Fibroblast of villous mesenchyme (primary cell): ENCODE measurements around the gene CBR1. TPM values are rescaled to one million over a fixed set of nuclear protein-coding genes. Genes with fewer than 3 reads are reported as not detected.

ENCODE experiments used
- DNase-seq: peaks from one replicate; pipeline ENCODE4 v3.0.0-alpha.2; 2010; ENCODE audit warnings: low read depth
- H3K4me3 ChIP-seq: 2 replicates; pipeline ENCODE4 v1.5.1; 2011; ENCODE audit warnings: low read depth, mild to moderate bottlenecking, low read length
- total RNA-seq: library from RNA; depleted of rRNA; stranded (reverse); fragments of >200 nt; gene quantifications from 2 replicates; pipeline ENCODE4 v1.2.3, GENCODE V29; 2012
- TF ChIP-seq, protein P1 (sequence below): IDR thresholded peaks from 2 replicates; pipeline ENCODE4 v1.5.1; 2012; ENCODE audit warnings: low read depth, mild to moderate bottlenecking, low read length; ENCODE audit not compliant: insufficient read depth

CBR1 gene
- total RNA-seq, 1 donor: 80.7 TPM

DNA sequence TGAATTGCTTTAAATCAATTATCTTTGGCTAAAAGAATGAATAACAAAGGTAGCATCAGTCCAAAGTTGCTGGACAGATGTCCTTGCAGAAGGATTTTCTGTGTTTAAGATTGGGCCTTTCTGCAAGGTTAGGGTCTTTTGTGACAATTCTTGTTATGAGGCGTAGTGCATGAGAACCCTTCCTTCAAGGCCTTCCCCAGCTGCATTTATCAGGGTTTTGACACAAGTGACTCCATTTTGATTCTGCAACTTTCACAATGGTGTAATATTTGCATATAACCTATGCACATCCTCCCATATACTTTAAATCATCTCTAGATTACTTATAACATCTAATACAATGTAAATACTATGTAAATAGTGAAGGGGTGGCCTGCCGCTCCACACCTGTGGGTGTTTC lies 8.4 kb upstream of the CBR1 start:
- no peak for DNase-seq
- TF ChIP-seq, protein P1, sequence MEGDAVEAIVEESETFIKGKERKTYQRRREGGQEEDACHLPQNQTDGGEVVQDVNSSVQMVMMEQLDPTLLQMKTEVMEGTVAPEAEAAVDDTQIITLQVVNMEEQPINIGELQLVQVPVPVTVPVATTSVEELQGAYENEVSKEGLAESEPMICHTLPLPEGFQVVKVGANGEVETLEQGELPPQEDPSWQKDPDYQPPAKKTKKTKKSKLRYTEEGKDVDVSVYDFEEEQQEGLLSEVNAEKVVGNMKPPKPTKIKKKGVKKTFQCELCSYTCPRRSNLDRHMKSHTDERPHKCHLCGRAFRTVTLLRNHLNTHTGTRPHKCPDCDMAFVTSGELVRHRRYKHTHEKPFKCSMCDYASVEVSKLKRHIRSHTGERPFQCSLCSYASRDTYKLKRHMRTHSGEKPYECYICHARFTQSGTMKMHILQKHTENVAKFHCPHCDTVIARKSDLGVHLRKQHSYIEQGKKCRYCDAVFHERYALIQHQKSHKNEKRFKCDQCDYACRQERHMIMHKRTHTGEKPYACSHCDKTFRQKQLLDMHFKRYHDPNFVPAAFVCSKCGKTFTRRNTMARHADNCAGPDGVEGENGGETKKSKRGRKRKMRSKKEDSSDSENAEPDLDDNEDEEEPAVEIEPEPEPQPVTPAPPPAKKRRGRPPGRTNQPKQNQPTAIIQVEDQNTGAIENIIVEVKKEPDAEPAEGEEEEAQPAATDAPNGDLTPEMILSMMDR: no peak
- H3K4me3 ChIP-seq: no peak overlapping the region

GRCh38 chr21:36063375-36064084 lies 6.3 kb upstream of the CBR1 start:
- TF ChIP-seq, protein P1: no peak
- no peak overlapping the region for H3K4me3 ChIP-seq
- DNase-seq: no peak

DNA sequence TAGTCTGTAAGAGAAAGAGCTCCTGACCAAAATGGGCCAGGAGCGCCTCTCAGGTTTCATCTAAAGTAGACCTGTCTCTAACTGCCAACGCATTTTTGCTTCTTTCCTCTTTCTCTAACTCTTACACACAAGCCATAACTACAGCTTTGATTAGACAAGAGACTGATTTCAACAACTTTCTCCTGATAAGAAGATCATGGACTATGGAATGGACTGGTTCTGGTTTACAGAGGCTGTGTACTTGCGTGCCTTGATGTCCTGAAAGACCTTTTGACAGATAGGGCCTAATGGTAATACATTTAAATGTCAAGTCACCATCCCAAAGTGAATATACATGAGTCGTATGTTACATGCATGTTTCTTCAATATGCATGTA lies 5.8 kb upstream of the CBR1 start:
- TF ChIP-seq, protein P1: no peak
- H3K4me3 ChIP-seq: no peak overlapping the region
- no peak for DNase-seq

GRCh38 chr21:36065497-36066036 lies 4.3 kb upstream of the CBR1 start:
- TF ChIP-seq, protein P1: no peak
- DNase-seq: peak; percentile 33
- H3K4me3 ChIP-seq: no peak overlapping the region

DNA sequence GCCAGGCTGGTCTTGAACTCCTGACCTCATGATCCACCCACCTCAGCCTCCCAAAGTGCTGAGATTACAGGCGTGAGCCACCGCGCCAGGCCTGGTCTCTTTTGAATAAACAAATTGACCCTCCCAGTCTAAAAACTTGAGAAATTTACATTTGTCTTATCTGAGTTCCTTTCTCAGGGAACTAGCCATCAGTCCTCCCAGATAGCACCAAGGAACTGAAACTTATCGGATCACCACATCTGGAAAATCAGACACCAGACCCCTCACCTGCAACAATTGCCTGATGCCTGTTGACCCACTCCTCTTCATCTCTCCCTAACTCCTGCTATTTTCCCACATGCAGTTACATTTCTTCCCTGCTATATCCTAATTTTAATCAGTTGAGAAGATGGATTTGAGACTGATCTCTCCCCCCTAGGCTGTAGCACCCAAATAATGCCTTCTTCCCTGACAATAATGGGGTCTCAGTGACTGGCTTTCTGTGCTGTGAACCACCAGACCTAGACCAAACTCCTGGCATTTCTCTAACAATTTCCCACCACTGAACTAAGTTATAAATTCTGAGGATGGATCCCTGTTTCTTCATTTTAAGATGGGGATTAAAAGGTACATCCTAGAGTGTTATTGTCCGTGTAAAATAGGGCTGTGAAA lies 951 bp upstream of the CBR1 start:
- DNase-seq: no peak
- no peak overlapping the region for H3K4me3 ChIP-seq
- TF ChIP-seq, protein P1: no peak

- TF ChIP-seq, protein P1: no peak
- DNase-seq: no peak
- H3K4me3 ChIP-seq: peak overlapping the region; percentile 19
Observed at GRCh38 chr21:36070999-36071398, 1.2 kb downstream of the CBR1 start.
